Common myeloid progenitor, CD34-positive (primary cell): ENCODE measurements around the gene SF3B1.
"Not testable (repeated sequence)": the region's sequence is repeated elsewhere in the genome, so short reads cannot be mapped to it uniquely, and the experiment has no call there.

Experiments
- CTCF ChIA-PET: fragments of 350-600 bp; sonication (Branson Sonifier 250); formaldehyde crosslinking; loops from one replicate; lab custom pipeline; 2021; ENCODE audit warnings: antibody characterized with exemption; lab: Charles Lee
- POLR2A ChIA-PET: fragments of 350-600 bp; sonication (Branson Sonifier 250); formaldehyde crosslinking; loops from one replicate; lab custom pipeline; 2021; ENCODE audit warnings: antibody characterized with exemption; lab: Charles Lee
- DNase-seq, 3 donors: peaks; one replicate each; pipeline versions ENCODE4 v3.0.0 to v3.0.0-alpha.2; 2013
- H3K27ac ChIP-seq, 2 experiments: 1 replicate in 1 of 2; 2 replicates in 1 of 2; pipeline ENCODE4 v1.7.0; 2013; ENCODE audit warnings: inconsistent platforms in 2 of 2, low read length in 2 of 2, mild to moderate bottlenecking in 2 of 2, low read depth in 1 of 2, moderate library complexity in 1 of 2; ENCODE audit not compliant: severe bottlenecking in 2 of 2, insufficient read depth in 1 of 2, poor library complexity in 1 of 2
- H3K27me3 ChIP-seq, 5 experiments: replicated peaks in 2 of 5; 1 replicate in 3 of 5; 2 replicates in 2 of 5; pipeline versions ENCODE4 v1.6.1 to v1.7.0; 2013; ENCODE audit warnings: low read length in 4 of 5, mild to moderate bottlenecking in 2 of 5, moderate library complexity in 2 of 5, inconsistent platforms in 1 of 5; ENCODE audit not compliant: insufficient read depth in 5 of 5, control insufficient read depth in 4 of 5
- H3K36me3 ChIP-seq, 4 experiments: 1 replicate in 2 of 4; 2 replicates in 2 of 4; pipeline versions ENCODE4 v1.6.1 to v1.7.0; 2013; ENCODE audit warnings: low read length in 3 of 4, control low read depth in 1 of 4, mild to moderate bottlenecking in 1 of 4; ENCODE audit not compliant: control insufficient read depth in 4 of 4, insufficient read depth in 4 of 4
- H3K4me1 ChIP-seq, 4 experiments: 1 replicate in 3 of 4; 2 replicates in 1 of 4; pipeline versions ENCODE4 v1.6.1 to v1.7.1; 2013; ENCODE audit warnings: low read length in 3 of 4, mild to moderate bottlenecking in 3 of 4, control low read depth in 1 of 4, inconsistent platforms in 1 of 4, moderate library complexity in 1 of 4; ENCODE audit not compliant: control insufficient read depth in 4 of 4, insufficient read depth in 4 of 4; ENCODE audit errors: control extremely low read depth in 1 of 4
- H3K4me3 ChIP-seq, 7 experiments: 1 replicate in 4 of 7; 2 replicates in 3 of 7; pipeline versions ENCODE4 v1.5.1 to v1.7.0; 2013; ENCODE audit warnings: mild to moderate bottlenecking in 7 of 7, low read length in 6 of 7, moderate library complexity in 6 of 7, inconsistent platforms in 2 of 7, low read depth in 2 of 7, control low read depth in 1 of 7; ENCODE audit not compliant: insufficient read depth in 4 of 7, control insufficient read depth in 1 of 7; ENCODE audit errors: extremely low read depth in 1 of 7
- H3K9me3 ChIP-seq, 5 experiments: 1 replicate in 4 of 5; 2 replicates in 1 of 5; pipeline versions ENCODE4 v1.6.1 to v1.7.1; 2013; ENCODE audit warnings: low read length in 4 of 5, mild to moderate bottlenecking in 2 of 5, inconsistent platforms in 1 of 5, low read depth in 1 of 5, moderate library complexity in 1 of 5; ENCODE audit not compliant: control insufficient read depth in 4 of 5, insufficient read depth in 2 of 5; ENCODE audit errors: control extremely low read depth in 1 of 5
- WGBS: methylation state at CpG from one replicate; pipeline ENCODE4 v1.1.5; 2013; ENCODE audit not compliant: insufficient coverage; 5-methylcytosine and 5-hydroxymethylcytosine counted together

Gene SF3B1

GRCh38 chr2:197353393-197354168, 81.2 kb downstream of the SF3B1 start:
- Histone ChIP-seq H3K4me3 (no peak overlapping the region), H3K27ac (no peak overlapping the region), H3K27me3 (no peaks in the 10 kb centered on the region), H3K36me3 (no peaks in the 10 kb centered on the region), H3K4me1 (no peaks in the 10 kb centered on the region), H3K9me3 (no peaks in the 10 kb centered on the region)
- no CpG with 5 or more reads among the region's 3 CpGs for WGBS
- POLR2A ChIA-PET = interaction anchor here (0.5 to 0.6 kb wide), 2 partner anchors 9 to 32 kb away, joined by 3 to 4 read pairs; no protein-coding TSS in a partner anchor
- CTCF ChIA-PET = interaction anchor here (0.8 to 1.8 kb wide), 3 partner anchors 17 to 240 kb away, joined by 3 to 6 read pairs (median 4); no protein-coding TSS in a partner anchor
- no peak for DNase-seq

DNA sequence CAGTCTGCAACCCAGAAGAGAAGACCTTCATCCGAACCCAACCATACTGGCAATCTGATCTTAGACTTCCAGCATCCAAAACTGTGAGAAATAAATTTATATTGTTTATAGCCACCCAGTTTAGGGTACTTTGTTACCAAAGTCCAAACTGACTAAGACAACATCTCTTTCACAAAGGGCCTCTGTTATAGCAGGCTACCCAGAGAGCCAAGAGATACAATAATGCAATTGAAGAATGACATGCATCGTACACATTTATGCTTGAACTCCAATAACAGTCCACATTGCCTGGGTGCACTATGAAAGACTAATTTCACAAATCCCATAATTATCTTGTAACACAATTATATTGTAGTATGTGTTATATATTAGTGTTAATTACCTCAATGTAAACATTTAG, 85.1 kb downstream of the SF3B1 start:
- WGBS = no CpG with 5 or more reads among the region's 2 CpGs
- no peak for DNase-seq
- no peaks in the 10 kb centered on the region for H3K9me3 ChIP-seq
- H3K36me3 ChIP-seq = no peaks in the 10 kb centered on the region
- no peak overlapping the region for H3K27ac ChIP-seq
- ChIA-PET CTCF (interaction anchor here (0.6 kb wide), 1 partner anchor 15 kb away, joined by 4 read pairs; no protein-coding TSS in a partner anchor), POLR2A (no interaction called here)
- no peaks in the 10 kb centered on the region for H3K27me3 ChIP-seq
- H3K4me3 ChIP-seq = no peak overlapping the region
- no peaks in the 10 kb centered on the region for H3K4me1 ChIP-seq

DNA sequence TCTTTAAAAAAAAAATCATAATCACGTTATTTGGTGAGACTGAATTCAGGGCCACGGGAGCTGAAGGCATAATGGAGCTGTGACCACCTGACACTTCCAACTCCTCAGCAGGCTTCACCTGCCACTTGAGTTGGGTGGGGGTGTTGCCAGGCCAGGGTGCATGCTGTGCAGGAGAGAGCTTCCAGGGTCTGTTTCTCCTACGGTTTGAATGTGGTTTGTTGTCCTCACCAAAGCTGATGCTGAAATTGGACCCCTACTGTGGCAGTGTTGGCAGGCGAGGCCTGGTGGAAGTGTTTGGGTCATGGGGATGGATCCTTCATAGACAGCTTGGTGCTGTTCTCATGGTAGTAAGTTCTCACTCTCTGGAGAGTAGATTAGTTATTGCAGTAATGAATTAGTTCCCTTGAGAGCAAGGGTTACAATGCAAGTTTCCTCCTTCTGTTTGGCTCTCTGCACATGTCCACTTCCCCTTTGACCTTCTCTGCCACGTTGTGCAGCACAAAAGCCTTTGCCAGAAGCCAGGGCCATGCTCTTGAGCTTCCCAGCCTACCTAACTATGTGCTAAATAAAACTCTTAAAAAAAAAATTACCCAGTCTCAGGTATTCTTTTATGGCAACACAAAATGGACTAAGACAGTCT, 86.0 kb downstream of the SF3B1 start:
- Histone ChIP-seq H3K36me3 (no peaks in the 10 kb centered on the region), H3K27ac (no peak overlapping the region), H3K27me3 (no peaks in the 10 kb centered on the region), H3K4me1 (no peaks in the 10 kb centered on the region), H3K9me3 (no peaks in the 10 kb centered on the region), H3K4me3 (no peak overlapping the region)
- WGBS = 74% methylated on average over 5 of the region's 5 CpGs
- ChIA-PET CTCF (interaction anchor here (0.6 to 1.0 kb wide), 2 partner anchors 157 to 159 kb away, joined by 3 read pairs; no protein-coding TSS in a partner anchor), POLR2A (no interaction called here)
- no peak for DNase-seq

DNA sequence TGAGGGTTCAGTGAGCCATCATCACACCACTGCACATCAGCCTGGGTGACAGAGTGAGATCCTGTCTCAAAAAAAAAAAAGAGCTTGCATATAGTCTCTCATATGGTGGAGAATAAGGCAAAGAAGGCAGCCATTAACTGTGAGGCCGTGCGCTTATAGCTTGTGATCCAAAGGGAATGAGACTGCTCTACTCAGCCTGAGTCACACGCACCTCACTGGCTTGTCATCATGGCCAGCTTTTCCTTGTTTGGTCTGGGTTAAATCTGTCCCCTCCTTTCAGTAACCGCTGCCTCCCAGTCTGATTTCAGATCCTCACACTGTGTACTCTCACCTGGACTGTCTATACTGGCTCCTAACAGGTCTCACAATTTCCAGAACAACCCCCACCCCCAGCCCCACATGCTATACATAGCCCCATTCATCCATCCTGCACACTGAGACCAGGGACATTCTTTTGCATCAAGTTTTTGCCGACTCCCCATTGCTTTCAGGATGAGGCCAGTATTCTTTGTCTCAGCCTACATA, 88.9 kb downstream of the SF3B1 start:
- POLR2A ChIA-PET = no interaction called here
- no peak overlapping the region for H3K4me3 ChIP-seq
- 94% methylated on average over 5 of the region's 5 CpGs for WGBS
- no peaks in the 10 kb centered on the region for H3K4me1 ChIP-seq
- H3K27me3 ChIP-seq = no peaks in the 10 kb centered on the region
- no peaks in the 10 kb centered on the region for H3K9me3 ChIP-seq
- H3K27ac ChIP-seq = no peak overlapping the region
- H3K36me3 ChIP-seq = no peaks in the 10 kb centered on the region
- DNase-seq = no peak
- CTCF ChIA-PET = interaction anchor here (1.0 to 1.3 kb wide), 2 partner anchors 12 to 29 kb away, joined by 3 to 4 read pairs; no protein-coding TSS in a partner anchor

GRCh38 chr2:197343968-197344367, 90.9 kb downstream of the SF3B1 start:
- H3K27me3 ChIP-seq, H3K4me3 ChIP-seq, H3K9me3 ChIP-seq, CTCF ChIA-PET, DNase-seq, H3K27ac ChIP-seq, POLR2A ChIA-PET, H3K36me3 ChIP-seq: not testable (repeated sequence)
- peaks cover 0 to 11% (median 8%) of the 10 kb centered on the region in 4 experiments for H3K4me1 ChIP-seq
- 97% methylated on average over 5 of the region's 5 CpGs for WGBS

GRCh38 chr2:197340591-197340990, 94.2 kb downstream of the SF3B1 start:
- H3K27ac ChIP-seq = no peak overlapping the region
- H3K9me3 ChIP-seq = no peaks in the 10 kb centered on the region
- ChIA-PET CTCF (no interaction called here), POLR2A (no interaction called here)
- no peaks in the 10 kb centered on the region for H3K36me3 ChIP-seq
- DNase-seq = no peak
- no peaks in the 10 kb centered on the region for H3K27me3 ChIP-seq
- peaks cover 0 to 11% (median 9%) of the 10 kb centered on the region in 4 experiments for H3K4me1 ChIP-seq
- WGBS = 100% methylated on average over 3 of the region's 5 CpGs
- no peak overlapping the region for H3K4me3 ChIP-seq
